Transverse colon (tissue), 4 donors: ENCODE results near the gene TMEM11. TPM values are rescaled to one million over a fixed set of nuclear protein-coding genes. Genes with fewer than 3 reads are reported as not detected.

Experiments used
- DNase-seq: peaks from one replicate; pipeline ENCODE4 v3.0.0-alpha.2; 2019
- H3K27ac ChIP-seq, 4 donors: fragments of 200-600 bp; sonication (generic); 2 replicates each; pipeline ENCODE4 v1.5.1; 2016 to 2018; ENCODE audit warnings: inconsistent platforms in 4 of 4
- H3K27me3 ChIP-seq: fragments of 200-600 bp; sonication (generic); 2 replicates; pipeline ENCODE4 v1.5.1; 2017; ENCODE audit warnings: inconsistent platforms
- H3K36me3 ChIP-seq, 4 donors: fragments of 200-600 bp; sonication (generic); 2 replicates each; pipeline ENCODE4 v1.5.1; 2017 to 2019; ENCODE audit warnings: inconsistent platforms in 4 of 4
- H3K4me1 ChIP-seq, 4 donors: fragments of 200-600 bp; sonication (generic); 2 replicates each; pipeline ENCODE4 v1.5.1; 2017 to 2020; ENCODE audit warnings: inconsistent platforms in 4 of 4
- H3K4me3 ChIP-seq, 4 donors: fragments of 200-600 bp; sonication (generic); 1 replicate in 1 of 4; 2 replicates in 3 of 4; pipeline versions ENCODE4 v1.5.1 to v1.6.1; 2017 to 2019; ENCODE audit warnings: inconsistent platforms in 4 of 4
- H3K9me3 ChIP-seq, 2 donors: fragments of 200-600 bp; sonication (generic); 2 replicates each; pipeline ENCODE4 v1.5.1; 2017 to 2019; ENCODE audit warnings: inconsistent platforms in 2 of 2
- EP300 ChIP-seq: sonication (generic); formaldehyde crosslinking; IDR thresholded peaks from one replicate; pipeline ENCODE4 v1.6.1; 2017; ENCODE audit warnings: antibody characterized with exemption, low read depth
- POLR2A ChIP-seq: fragments of 450-650 bp; IDR thresholded peaks from one replicate; pipeline ENCODE4 v1.6.1; 2016; ENCODE audit warnings: antibody characterized with exemption, mild to moderate bottlenecking, moderate library complexity
- POLR2AphosphoS5 ChIP-seq, 3 donors: sonication (generic); formaldehyde crosslinking; IDR thresholded peaks; one replicate each; pipeline ENCODE4 v1.6.1; 2016; ENCODE audit warnings: antibody characterized with exemption in 3 of 3
- WGBS, 2 donors: methylation state at CpG; one replicate each; pipeline ENCODE4 v1.1.5; 2018; ENCODE audit warnings: low coverage in 1 of 2; 5-methylcytosine and 5-hydroxymethylcytosine counted together
- in situ Hi-C, 4 donors: fragments of 200-750 bp; cut with MboI; loops; one replicate each; pipeline versions ENCODE4 v1.15.0 to v1.15.1; 2017; ENCODE audit warnings: low sequenced_read_pairs in 3 of 4, low pct_ligation_motif_present in 1 of 4, low pct_unique_long_range_greater_than_20kb in 1 of 4
- intact Hi-C: fragments of 100-400 bp; cut with DNase I; formaldehyde crosslinking; loops from one replicate; pipeline ENCODE4 v1.15.1; 2023; ENCODE audit warnings: low total_unique reads
- total RNA-seq, 4 donors: library from RNA; depleted of rRNA; stranded (reverse); fragments of >200 nt; gene quantifications; one replicate each; pipeline ENCODE4 v1.1.0, GENCODE V29; 2016
- TF ChIP-seq, protein P1 (sequence below), 5 experiments: fragments of 200-600 bp in 3 of 5; fragments of 450-650 bp in 2 of 5; sonication (generic) in 3 of 5; IDR thresholded peaks; 1 replicate in 2 of 5; 2 replicates in 3 of 5; pipeline ENCODE4 v1.5.1; 2016 to 2017; ENCODE audit warnings: antibody characterized with exemption in 5 of 5, inconsistent platforms in 3 of 5, mild to moderate bottlenecking in 2 of 5, moderate library complexity in 1 of 5

The TMEM11 gene
- total RNA-seq, 4 donors from 2014 or later: 15.1 to 35.0 (median 24.5) TPM

GRCh38 chr17:21215935-21216334, 2.0 kb upstream of the TMEM11 start:
- Histone ChIP-seq H3K27ac (no peak overlapping the region), H3K9me3 (no peaks in the 10 kb centered on the region), H3K4me1 (peaks cover 24 to 49% (median 35%) of the 10 kb centered on the region in 4 donors), H3K4me3 (no peak overlapping the region), H3K27me3 (no peaks in the 10 kb centered on the region), H3K36me3 (no peaks in the 10 kb centered on the region)
- intact Hi-C loops: no loop called here
- no peak for DNase-seq
- 80 to 97% methylated on average over 1 to 6 of the region's 6 CpGs for WGBS, 2 donors
- in situ Hi-C loops: loop anchor here in 2 of 4 donors (10.0 to 25.0 kb wide), 2 partner anchors 59 to 104 kb away; no protein-coding TSS in a partner anchor
- TF ChIP-seq POLR2AphosphoS5 (IDR thresholded peaks at IDR 0.05): no peak
- TF ChIP-seq, protein P1, sequence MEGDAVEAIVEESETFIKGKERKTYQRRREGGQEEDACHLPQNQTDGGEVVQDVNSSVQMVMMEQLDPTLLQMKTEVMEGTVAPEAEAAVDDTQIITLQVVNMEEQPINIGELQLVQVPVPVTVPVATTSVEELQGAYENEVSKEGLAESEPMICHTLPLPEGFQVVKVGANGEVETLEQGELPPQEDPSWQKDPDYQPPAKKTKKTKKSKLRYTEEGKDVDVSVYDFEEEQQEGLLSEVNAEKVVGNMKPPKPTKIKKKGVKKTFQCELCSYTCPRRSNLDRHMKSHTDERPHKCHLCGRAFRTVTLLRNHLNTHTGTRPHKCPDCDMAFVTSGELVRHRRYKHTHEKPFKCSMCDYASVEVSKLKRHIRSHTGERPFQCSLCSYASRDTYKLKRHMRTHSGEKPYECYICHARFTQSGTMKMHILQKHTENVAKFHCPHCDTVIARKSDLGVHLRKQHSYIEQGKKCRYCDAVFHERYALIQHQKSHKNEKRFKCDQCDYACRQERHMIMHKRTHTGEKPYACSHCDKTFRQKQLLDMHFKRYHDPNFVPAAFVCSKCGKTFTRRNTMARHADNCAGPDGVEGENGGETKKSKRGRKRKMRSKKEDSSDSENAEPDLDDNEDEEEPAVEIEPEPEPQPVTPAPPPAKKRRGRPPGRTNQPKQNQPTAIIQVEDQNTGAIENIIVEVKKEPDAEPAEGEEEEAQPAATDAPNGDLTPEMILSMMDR (IDR thresholded peaks at IDR 0.05): no peak
- TF ChIP-seq POLR2A: no peak
- TF ChIP-seq EP300: no peak

DNA sequence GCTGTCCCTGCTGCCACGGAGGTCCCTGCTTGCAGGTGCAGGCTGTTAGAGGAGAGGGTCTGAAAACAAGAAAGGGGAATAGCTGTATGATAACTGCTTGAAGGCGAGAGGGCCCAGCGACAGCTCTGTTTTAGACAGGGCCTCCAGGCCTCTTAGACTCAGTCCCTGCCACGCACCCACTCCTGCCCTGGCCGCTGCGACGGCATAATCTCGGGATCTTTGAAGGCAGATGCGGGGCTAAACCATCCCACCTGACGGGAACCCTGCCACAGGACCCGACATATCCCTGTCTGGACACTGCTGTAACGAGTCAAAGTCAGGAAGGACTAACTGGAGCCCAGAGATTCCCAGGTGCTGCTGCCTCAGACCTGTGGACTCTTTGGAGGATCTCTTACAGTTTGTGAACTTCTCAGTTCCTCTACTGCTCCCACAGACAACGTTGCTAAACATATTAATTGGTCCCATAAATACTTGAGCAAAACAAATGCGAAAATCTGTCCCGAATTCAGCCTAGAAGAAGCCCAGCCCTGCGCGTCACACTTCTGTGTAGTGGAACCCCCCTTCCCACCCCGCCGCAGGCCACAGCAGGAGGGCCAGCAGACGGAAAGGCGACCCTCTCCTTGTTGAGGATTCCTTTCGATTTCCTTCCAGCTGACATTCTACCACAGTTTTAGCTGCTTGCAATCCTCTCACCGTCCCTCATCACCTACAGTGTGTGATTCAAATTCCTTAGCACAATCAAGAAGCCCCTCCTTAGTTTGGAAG, 998 bp upstream of the TMEM11 start:
- Histone ChIP-seq H3K36me3 (no peaks in the 10 kb centered on the region), H3K4me1 (peaks cover 34 to 59% (median 45%) of the 10 kb centered on the region in 4 donors), H3K27me3 (no peaks in the 10 kb centered on the region), H3K27ac (peak overlapping the region; percentile 90 to 96 (median 95)), H3K4me3 (peak overlapping the region; percentile 78 to 97 (median 88)), H3K9me3 (no peaks in the 10 kb centered on the region)
- in situ Hi-C loops: loop anchor here in 2 of 4 donors (10.0 to 25.0 kb wide), 2 partner anchors 60 to 103 kb away; no protein-coding TSS in a partner anchor
- DNase-seq: no peak
- TF ChIP-seq, protein P1 (IDR thresholded peaks at IDR 0.05): no peak
- TF ChIP-seq POLR2AphosphoS5 (IDR thresholded peaks at IDR 0.05): no peak
- TF ChIP-seq POLR2A: no peak
- no peak for TF ChIP-seq EP300
- WGBS, 2 donors: 19% methylated on average over 23 of the region's 23 CpGs; no CpG with 5 or more reads in 1 of the 2 donors
- intact Hi-C loops: no loop called here

DNA sequence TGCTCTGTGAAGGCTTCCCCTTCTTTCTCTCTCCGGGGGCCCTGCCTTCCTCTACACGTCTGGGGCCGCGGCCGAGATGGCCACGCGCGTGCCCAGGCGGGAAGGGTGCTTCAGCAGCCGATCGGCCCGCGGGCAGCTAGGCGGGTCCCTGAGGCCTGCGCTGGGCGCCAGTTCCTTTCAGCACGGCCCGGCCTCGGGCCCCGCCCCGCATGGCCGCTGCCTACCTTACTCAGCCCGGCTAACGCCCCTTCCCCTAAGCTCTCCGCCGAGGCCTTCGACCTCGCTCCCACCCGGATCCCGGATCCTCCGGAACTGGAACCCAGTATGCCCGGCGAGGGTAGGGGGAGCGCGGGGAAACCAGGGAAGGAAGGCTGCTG, 335 bp downstream of the TMEM11 start:
- DNase-seq: peak; percentile 52
- Histone ChIP-seq H3K36me3 (no peaks in the 10 kb centered on the region), H3K27me3 (no peaks in the 10 kb centered on the region), H3K4me3 (peak overlapping the region; percentile 78 to 97 (median 94)), H3K9me3 (no peaks in the 10 kb centered on the region), H3K27ac (peak overlapping the region; percentile 90 to 96 (median 95)), H3K4me1 (peaks cover 36 to 65% (median 54%) of the 10 kb centered on the region in 4 donors)
- intact Hi-C loops: loop anchor here (2.0 kb wide), 1 partner anchor 39 kb away; the partner anchor contains the start of gene NATD1
- no peak for TF ChIP-seq EP300
- in situ Hi-C loops: loop anchor here in 2 of 4 donors (10.0 to 25.0 kb wide), 2 partner anchors 61 to 101 kb away; no protein-coding TSS in a partner anchor
- WGBS, 2 donors: 0% methylated on average over 12 of the region's 35 CpGs; no CpG with 5 or more reads in 1 of the 2 donors

DNA sequence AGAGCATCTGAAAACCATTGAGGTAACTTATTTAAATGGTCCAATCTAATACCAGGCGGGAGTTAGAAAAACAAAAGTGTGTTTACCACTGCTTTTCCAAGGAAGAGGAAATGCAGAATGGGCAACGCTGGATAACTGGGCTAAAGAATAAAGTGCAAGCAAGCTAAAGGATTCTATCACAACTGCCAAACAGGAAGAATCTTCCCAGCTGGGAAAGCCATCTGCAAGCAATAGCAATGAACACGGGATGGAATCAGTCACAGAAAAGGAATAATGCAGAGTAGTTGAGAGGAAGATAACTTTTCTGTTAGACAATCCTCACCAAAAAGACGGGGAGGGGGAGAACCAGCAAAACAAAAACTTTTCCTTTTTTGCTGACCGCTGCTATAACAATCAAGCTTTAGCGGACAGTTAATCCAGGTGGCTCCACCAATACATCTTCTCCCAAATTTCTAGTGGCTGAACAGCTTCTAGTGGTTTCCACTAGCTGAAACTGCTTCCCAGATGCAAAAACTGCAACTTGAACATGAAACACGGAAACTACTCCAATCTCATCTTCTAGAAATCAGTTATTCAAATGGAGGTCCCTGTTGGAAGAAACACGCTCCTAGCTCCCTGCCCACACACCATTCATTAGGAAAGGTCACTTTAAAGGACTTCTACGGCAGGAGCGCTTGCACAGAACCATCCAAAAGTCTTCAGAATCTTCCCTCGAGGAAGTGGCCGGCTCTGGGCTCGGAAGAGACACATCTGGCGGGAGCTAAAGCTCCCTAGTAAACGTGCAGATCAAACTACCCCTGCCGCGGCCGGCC, 929 bp downstream of the TMEM11 start:
- intact Hi-C loops (loop anchor here (2.0 kb wide), 1 partner anchor 40 kb away; the partner anchor contains the start of gene NATD1), in situ Hi-C loops (loop anchor here in 2 of 4 donors (10.0 to 25.0 kb wide), 2 partner anchors 62 to 101 kb away; no protein-coding TSS in a partner anchor)
- H3K36me3 ChIP-seq: no peaks in the 10 kb centered on the region
- H3K4me1 ChIP-seq: peaks cover 36 to 60% (median 51%) of the 10 kb centered on the region in 4 donors
- WGBS, 2 donors: 6 to 12% methylated on average over 6 to 18 of the region's 18 CpGs
- H3K9me3 ChIP-seq: no peaks in the 10 kb centered on the region
- H3K27me3 ChIP-seq: no peaks in the 10 kb centered on the region
- peak overlapping the region; percentile 78 to 97 (median 94) for H3K4me3 ChIP-seq
- DNase-seq: no peak
- H3K27ac ChIP-seq: peak overlapping the region; percentile 90 to 96 (median 95)
- TF ChIP-seq POLR2AphosphoS5 (IDR thresholded peaks at IDR 0.05): no peak
- TF ChIP-seq EP300: no peak
- TF ChIP-seq POLR2A: no peak
- TF ChIP-seq, protein P1 (IDR thresholded peaks at IDR 0.05): no peak
